ENCODE data around the gene GLS. TPM values are rescaled to one million over a fixed set of nuclear protein-coding genes. Genes with fewer than 3 reads are reported as not detected.

GLS gene
- total RNA-seq, 1 donor from 2014 or later, result 180 TPM

DNA sequence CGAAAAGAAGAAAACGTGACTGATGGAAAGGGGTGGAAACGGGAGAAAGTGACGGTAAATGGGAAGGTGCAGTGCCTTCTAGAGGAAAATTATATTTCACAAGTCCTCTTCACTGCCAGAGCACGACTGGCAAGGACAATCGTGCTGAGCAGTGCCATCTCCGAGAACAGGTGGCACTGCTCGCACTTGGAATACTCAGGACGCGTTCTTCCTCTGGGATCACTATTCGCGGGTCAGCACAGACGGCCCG is 133.0 kb downstream of the GLS start:
- intact Hi-C loops (cut with DNase I), result no loop called here
- DNase-seq (no peak), ATAC-seq (no peak)
- Histone ChIP-seq H3K36me3 (peaks cover 22% of the 10 kb centered on the region), H3K27ac (peak overlapping the region; percentile 96), H3K4me3 (peak overlapping the region; percentile 76), H3K4me1 (peaks cover 42% of the 10 kb centered on the region), H3K27me3 (ENCODE audit: low read depth) (no peaks in the 10 kb centered on the region), H3K9me3 (no peaks in the 10 kb centered on the region)
- no peak for TF ChIP-seq CTCF (IDR thresholded peaks at IDR 0.05)

- DNase-seq (peak; percentile 95), ATAC-seq (peak; percentile 98 to 99)
- Histone ChIP-seq H3K4me1 (peaks cover 42% of the 10 kb centered on the region), H3K4me3 (peak within 1 kb of the TSS; percentile 76), H3K36me3 (peaks cover 17% of the 10 kb centered on the region), H3K27me3 (ENCODE audit: low read depth) (no peaks in the 10 kb centered on the region), H3K27ac (peak within 1 kb of the TSS; percentile 96), H3K9me3 (no peaks in the 10 kb centered on the region)
- intact Hi-C loops (cut with DNase I), result no loop called here
- TF ChIP-seq CTCF (IDR thresholded peaks at IDR 0.05), result peak; percentile 35
Measured at GRCh38 chr2:191013932-191014652, 133.5 kb downstream of the GLS start, which contains the start of gene STAT1. Gene STAT1, minus strand, starts transcription at chr2:191014171. Its CDS starts 4,168 bp downstream, at chr2:191010003.

GRCh38 chr2:191014653-191015020 is 134.0 kb downstream of the GLS start:
- no peak for TF ChIP-seq CTCF (IDR thresholded peaks at IDR 0.05)
- Histone ChIP-seq H3K27me3 (ENCODE audit: low read depth) (no peaks in the 10 kb centered on the region), H3K36me3 (peaks cover 12% of the 10 kb centered on the region), H3K4me3 (peak overlapping the region; percentile 76), H3K9me3 (no peaks in the 10 kb centered on the region), H3K4me1 (peaks cover 40% of the 10 kb centered on the region), H3K27ac (peak overlapping the region; percentile 96)
- intact Hi-C loops (cut with DNase I), result no loop called here
- DNase-seq (no peak), ATAC-seq (no peak)

Other genes with a start within 250 kb of the GLS start
- gene NAB1, start 231.7 kb upstream of the GLS start, total RNA-seq, result 39.9 TPM
- 103 TPM for gene STAT1, start 133.3 kb downstream of the GLS start, total RNA-seq